Measurements from ENCODE around the gene VWDE. TPM values are rescaled to one million over a fixed set of nuclear protein-coding genes. Genes with fewer than 3 reads are reported as not detected.

The VWDE gene
- total and polyA plus RNA-seq, 10 donors = 0.13 to 0.97 (median 0.60) TPM; not detected in 3

- DNase-seq = no peak
- Histone ChIP-seq H3K27ac (no peak overlapping the region), H3K4me3 (no peak overlapping the region), H3K36me3 (no peaks in the 10 kb centered on the region), H3K9me3 (peaks cover 0 to 2% (median 0%) of the 10 kb centered on the region in 8 donors), H3K27me3 (replicated peaks in 1 of 7) (no peaks in the 10 kb centered on the region), H3K4me1 (no peaks in the 10 kb centered on the region)
- WGBS, 5 donors = 68 to 75% (median 74%) methylated on average over 3 of the region's 3 CpGs
- TF ChIP-seq POLR2A (IDR thresholded peaks at IDR 0.05) (no peak), POLR2AphosphoS5 (IDR thresholded peaks at IDR 0.05) (no peak)
- TF ChIP-seq, protein P1, sequence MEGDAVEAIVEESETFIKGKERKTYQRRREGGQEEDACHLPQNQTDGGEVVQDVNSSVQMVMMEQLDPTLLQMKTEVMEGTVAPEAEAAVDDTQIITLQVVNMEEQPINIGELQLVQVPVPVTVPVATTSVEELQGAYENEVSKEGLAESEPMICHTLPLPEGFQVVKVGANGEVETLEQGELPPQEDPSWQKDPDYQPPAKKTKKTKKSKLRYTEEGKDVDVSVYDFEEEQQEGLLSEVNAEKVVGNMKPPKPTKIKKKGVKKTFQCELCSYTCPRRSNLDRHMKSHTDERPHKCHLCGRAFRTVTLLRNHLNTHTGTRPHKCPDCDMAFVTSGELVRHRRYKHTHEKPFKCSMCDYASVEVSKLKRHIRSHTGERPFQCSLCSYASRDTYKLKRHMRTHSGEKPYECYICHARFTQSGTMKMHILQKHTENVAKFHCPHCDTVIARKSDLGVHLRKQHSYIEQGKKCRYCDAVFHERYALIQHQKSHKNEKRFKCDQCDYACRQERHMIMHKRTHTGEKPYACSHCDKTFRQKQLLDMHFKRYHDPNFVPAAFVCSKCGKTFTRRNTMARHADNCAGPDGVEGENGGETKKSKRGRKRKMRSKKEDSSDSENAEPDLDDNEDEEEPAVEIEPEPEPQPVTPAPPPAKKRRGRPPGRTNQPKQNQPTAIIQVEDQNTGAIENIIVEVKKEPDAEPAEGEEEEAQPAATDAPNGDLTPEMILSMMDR (IDR thresholded peaks at IDR 0.05 in 8 of 11, conservative IDR thresholded peaks at IDR 0.05 in 3 of 11) = no peak
- intact Hi-C loops (cut with DNase I; ENCODE audit: low total_unique reads) = no loop called here
Measured at GRCh38 chr7:12297283-12298108, 106.2 kb downstream of the VWDE start.

GRCh38 chr7:12296051-12296570 is 107.6 kb downstream of the VWDE start:
- intact Hi-C loops (cut with DNase I; ENCODE audit: low total_unique reads) = no loop called here
- H3K27me3 ChIP-seq (replicated peaks in 1 of 7) = no peaks in the 10 kb centered on the region
- H3K27ac ChIP-seq = no peak overlapping the region
- no peak for TF ChIP-seq POLR2AphosphoS5 (IDR thresholded peaks at IDR 0.05)
- TF ChIP-seq POLR2A (IDR thresholded peaks at IDR 0.05) = no peak
- TF ChIP-seq, protein P1 (IDR thresholded peaks at IDR 0.05 in 8 of 11, conservative IDR thresholded peaks at IDR 0.05 in 3 of 11) = no peak
- no peak overlapping the region for H3K4me3 ChIP-seq
- DNase-seq = no peak
- no peaks in the 10 kb centered on the region for H3K4me1 ChIP-seq
- peaks cover 0 to 15% (median 7%) of the 10 kb centered on the region in 8 donors for H3K9me3 ChIP-seq
- no peaks in the 10 kb centered on the region for H3K36me3 ChIP-seq
- WGBS, 5 donors = 83 to 92% (median 87%) methylated on average over 7 of the region's 7 CpGs

GRCh38 chr7:12294701-12295100 is 109.0 kb downstream of the VWDE start:
- H3K36me3 ChIP-seq = no peaks in the 10 kb centered on the region
- intact Hi-C loops (cut with DNase I; ENCODE audit: low total_unique reads) = no loop called here
- no peak for DNase-seq
- H3K27ac ChIP-seq = no peak overlapping the region
- 8 to 26% (median 14%) methylated on average over 2 of the region's 2 CpGs for WGBS, 5 donors
- no peak for TF ChIP-seq POLR2AphosphoS5 (IDR thresholded peaks at IDR 0.05)
- no peak for TF ChIP-seq POLR2A (IDR thresholded peaks at IDR 0.05)
- TF ChIP-seq, protein P1 (IDR thresholded peaks at IDR 0.05 in 8 of 11, conservative IDR thresholded peaks at IDR 0.05 in 3 of 11) = no peak
- H3K4me1 ChIP-seq = no peaks in the 10 kb centered on the region
- H3K9me3 ChIP-seq = peaks cover 0 to 29% (median 20%) of the 10 kb centered on the region in 8 donors
- no peaks in the 10 kb centered on the region for H3K27me3 ChIP-seq (replicated peaks in 1 of 7)
- no peak overlapping the region for H3K4me3 ChIP-seq

DNA sequence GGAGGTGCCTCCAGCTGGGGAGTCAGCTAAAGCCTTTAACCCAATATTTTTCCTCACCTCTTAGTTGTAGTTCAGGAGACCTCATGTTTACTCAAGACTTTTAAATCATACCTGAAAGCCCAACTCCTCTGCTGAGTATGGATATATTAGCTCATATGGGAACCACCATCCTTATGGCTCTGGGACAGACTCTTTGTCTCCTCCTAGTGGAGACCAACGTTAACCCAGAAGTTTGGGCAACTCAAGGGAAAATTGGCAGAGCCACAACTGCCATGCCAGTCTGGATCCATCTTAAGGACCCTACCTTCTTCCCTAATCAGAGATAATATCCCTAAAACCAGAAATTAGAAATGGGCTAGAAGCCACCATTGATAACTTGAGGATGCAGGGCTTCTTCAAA is 111.8 kb downstream of the VWDE start:
- no peak for DNase-seq

More for the DNA sequence above, 111.8 kb downstream of the VWDE start:
- no peak overlapping the region for H3K27ac ChIP-seq
- intact Hi-C loops (cut with DNase I; ENCODE audit: low total_unique reads) = no loop called here
- H3K4me1 ChIP-seq = no peaks in the 10 kb centered on the region
- H3K9me3 ChIP-seq = peaks cover 0 to 33% (median 27%) of the 10 kb centered on the region in 8 donors
- H3K36me3 ChIP-seq = no peaks in the 10 kb centered on the region
- TF ChIP-seq, protein P1 (IDR thresholded peaks at IDR 0.05 in 8 of 11, conservative IDR thresholded peaks at IDR 0.05 in 3 of 11) = peak in 3 of 11 experiments; percentile 12 to 25 (median 19)
- no peak for TF ChIP-seq POLR2A (IDR thresholded peaks at IDR 0.05)
- H3K4me3 ChIP-seq = no peak overlapping the region
- 74 to 81% (median 76%) methylated on average over 1 of the region's 1 CpG for WGBS, 5 donors
- no peaks in the 10 kb centered on the region for H3K27me3 ChIP-seq (replicated peaks in 1 of 7)
